ENCODE results near the gene AKR1C8.
"Not testable (repeated sequence)": the region's sequence is repeated elsewhere in the genome, so short reads cannot be mapped to it uniquely, and the experiment has no call there.

DNA sequence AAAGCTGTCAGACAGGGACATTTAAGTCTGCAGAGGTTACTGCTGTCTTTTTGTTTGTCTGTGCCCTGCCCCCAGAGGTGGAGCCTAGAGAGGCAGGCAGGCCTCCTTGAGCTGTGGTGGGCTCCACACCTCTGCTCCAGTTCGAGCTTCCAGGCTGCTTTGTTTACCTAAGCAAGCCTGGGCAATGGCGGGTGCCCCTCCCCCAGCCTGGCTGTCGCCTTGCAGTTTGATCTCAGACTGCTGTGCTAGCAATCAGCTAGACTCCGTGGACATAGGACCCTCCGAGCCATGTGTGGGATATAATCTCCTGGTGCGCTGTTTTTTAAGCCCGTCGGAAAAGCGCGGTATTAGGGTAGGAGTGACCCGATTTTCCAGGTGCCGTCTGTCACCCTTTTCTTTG lies 4.4 kb downstream of the AKR1C8 start:
- TF ChIP-seq EZH2 (IDR thresholded peaks at IDR 0.05; ENCODE audit: borderline replicate concordance, low read depth, low read length, severe bottlenecking), result not testable (repeated sequence)
- TF ChIP-seq, protein P1, sequence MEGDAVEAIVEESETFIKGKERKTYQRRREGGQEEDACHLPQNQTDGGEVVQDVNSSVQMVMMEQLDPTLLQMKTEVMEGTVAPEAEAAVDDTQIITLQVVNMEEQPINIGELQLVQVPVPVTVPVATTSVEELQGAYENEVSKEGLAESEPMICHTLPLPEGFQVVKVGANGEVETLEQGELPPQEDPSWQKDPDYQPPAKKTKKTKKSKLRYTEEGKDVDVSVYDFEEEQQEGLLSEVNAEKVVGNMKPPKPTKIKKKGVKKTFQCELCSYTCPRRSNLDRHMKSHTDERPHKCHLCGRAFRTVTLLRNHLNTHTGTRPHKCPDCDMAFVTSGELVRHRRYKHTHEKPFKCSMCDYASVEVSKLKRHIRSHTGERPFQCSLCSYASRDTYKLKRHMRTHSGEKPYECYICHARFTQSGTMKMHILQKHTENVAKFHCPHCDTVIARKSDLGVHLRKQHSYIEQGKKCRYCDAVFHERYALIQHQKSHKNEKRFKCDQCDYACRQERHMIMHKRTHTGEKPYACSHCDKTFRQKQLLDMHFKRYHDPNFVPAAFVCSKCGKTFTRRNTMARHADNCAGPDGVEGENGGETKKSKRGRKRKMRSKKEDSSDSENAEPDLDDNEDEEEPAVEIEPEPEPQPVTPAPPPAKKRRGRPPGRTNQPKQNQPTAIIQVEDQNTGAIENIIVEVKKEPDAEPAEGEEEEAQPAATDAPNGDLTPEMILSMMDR (IDR thresholded peaks at IDR 0.05; ENCODE audit: borderline replicate concordance, extremely low read depth, low read length, poor library complexity, severe bottlenecking), result not testable (repeated sequence)

All from DND-41 (cell line).